ENCODE results near the gene TMEM11.

Gene TMEM11

GRCh38 chr17:21163101-21163500, 50.9 kb downstream of the TMEM11 start:
- no peaks in the 10 kb centered on the region for H3K36me3 ChIP-seq (ENCODE audit: control insufficient read depth, insufficient read depth, low read length)
- no peak overlapping the region for H3K4me3 ChIP-seq (ENCODE audit: low read depth, low read length)
- no peaks in the 10 kb centered on the region for H3K4me1 ChIP-seq (ENCODE audit: control insufficient read depth, insufficient read depth, low read length)
- no peaks in the 10 kb centered on the region for H3K9me3 ChIP-seq (ENCODE audit: control insufficient read depth, insufficient read depth, low read length)
- no peaks in the 10 kb centered on the region for H3K27me3 ChIP-seq (ENCODE audit: control insufficient read depth, insufficient read depth, low read length)
- H3K9ac ChIP-seq (ENCODE audit: low read depth, low read length): no peak overlapping the region

DNA sequence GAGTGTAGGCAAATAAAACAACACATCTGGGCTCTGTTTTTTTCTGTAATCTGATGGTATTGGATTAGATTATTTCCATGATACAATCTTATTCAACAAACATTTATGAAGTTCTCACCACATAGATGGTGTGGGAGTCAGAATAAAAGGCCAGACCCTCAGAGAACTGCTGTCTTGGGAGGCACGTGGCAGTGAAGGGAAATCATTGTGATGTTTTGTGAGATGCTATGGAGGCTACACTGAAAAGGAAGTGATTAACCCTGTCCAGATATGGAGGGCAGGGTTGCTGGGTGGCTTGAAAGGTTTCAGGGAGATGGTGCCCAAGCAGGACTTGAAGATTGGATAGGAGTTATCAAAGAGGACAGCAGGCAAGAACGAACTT, 51.6 kb downstream of the TMEM11 start:
- no peaks in the 10 kb centered on the region for H3K36me3 ChIP-seq (ENCODE audit: control insufficient read depth, insufficient read depth, low read length)
- no peaks in the 10 kb centered on the region for H3K27me3 ChIP-seq (ENCODE audit: control insufficient read depth, insufficient read depth, low read length)
- H3K4me3 ChIP-seq (ENCODE audit: low read depth, low read length): no peak overlapping the region
- H3K9me3 ChIP-seq (ENCODE audit: control insufficient read depth, insufficient read depth, low read length): no peaks in the 10 kb centered on the region
- H3K4me1 ChIP-seq (ENCODE audit: control insufficient read depth, insufficient read depth, low read length): no peaks in the 10 kb centered on the region
- no peak overlapping the region for H3K9ac ChIP-seq (ENCODE audit: low read depth, low read length)

DNA sequence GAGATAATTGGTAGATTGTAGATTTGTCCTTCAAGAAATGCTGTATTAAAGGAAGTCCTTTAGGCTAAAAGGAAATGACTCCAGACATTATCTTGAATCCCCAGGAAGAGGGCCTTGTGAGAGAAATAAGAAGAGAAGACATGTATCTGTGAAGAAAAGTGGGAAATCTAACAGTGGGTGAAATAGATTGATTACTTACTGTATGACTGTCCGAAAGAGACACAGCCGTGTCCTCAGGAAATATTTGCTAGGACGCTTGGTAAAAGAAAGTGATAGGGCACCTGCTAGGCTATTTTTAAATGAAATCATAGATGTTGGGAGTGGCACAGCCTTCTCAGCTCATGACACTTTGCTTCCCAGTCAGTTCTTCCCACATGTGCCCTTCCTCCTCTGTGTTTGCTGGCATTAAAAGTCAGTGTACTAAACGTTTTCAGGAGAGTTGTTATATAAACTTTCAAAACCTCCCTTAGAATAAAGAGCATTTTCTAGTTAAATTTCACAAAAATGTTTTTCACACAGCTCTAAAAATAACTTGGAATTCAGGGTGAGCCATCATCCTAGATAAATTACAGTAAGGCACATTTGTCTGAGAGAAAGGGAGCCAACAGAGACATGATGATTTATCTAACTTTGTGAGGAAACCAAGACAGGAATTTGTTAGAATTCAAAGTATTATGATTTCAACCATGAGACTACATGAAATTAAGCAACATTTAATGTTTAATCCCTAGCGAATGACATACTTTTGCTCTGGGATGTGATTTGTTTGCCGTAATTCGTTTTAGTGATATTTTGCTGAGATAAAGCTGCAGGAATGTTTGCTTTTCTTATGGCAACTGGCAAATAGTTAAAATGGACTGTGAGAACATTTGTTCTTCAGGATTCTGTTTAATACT, 52.2 kb downstream of the TMEM11 start:
- Histone ChIP-seq H3K9me3 (ENCODE audit: control insufficient read depth, insufficient read depth, low read length) (no peaks in the 10 kb centered on the region), H3K4me3 (ENCODE audit: low read depth, low read length) (no peak overlapping the region), H3K27me3 (ENCODE audit: control insufficient read depth, insufficient read depth, low read length) (no peaks in the 10 kb centered on the region), H3K36me3 (ENCODE audit: control insufficient read depth, insufficient read depth, low read length) (no peaks in the 10 kb centered on the region), H3K4me1 (ENCODE audit: control insufficient read depth, insufficient read depth, low read length) (no peaks in the 10 kb centered on the region), H3K9ac (ENCODE audit: low read depth, low read length) (no peak overlapping the region)

GRCh38 chr17:21160401-21160800, 53.6 kb downstream of the TMEM11 start:
- H3K9me3 ChIP-seq (ENCODE audit: control insufficient read depth, insufficient read depth, low read length): no peaks in the 10 kb centered on the region
- H3K4me3 ChIP-seq (ENCODE audit: low read depth, low read length): no peak overlapping the region
- H3K36me3 ChIP-seq (ENCODE audit: control insufficient read depth, insufficient read depth, low read length): no peaks in the 10 kb centered on the region
- H3K27me3 ChIP-seq (ENCODE audit: control insufficient read depth, insufficient read depth, low read length): no peaks in the 10 kb centered on the region
- H3K9ac ChIP-seq (ENCODE audit: low read depth, low read length): no peak overlapping the region
- H3K4me1 ChIP-seq (ENCODE audit: control insufficient read depth, insufficient read depth, low read length): no peaks in the 10 kb centered on the region

GRCh38 chr17:21157586-21158370, 56.2 kb downstream of the TMEM11 start:
- Histone ChIP-seq H3K4me1 (ENCODE audit: control insufficient read depth, insufficient read depth, low read length) (no peaks in the 10 kb centered on the region), H3K9ac (ENCODE audit: low read depth, low read length) (no peak overlapping the region), H3K4me3 (ENCODE audit: low read depth, low read length) (no peak overlapping the region), H3K9me3 (ENCODE audit: control insufficient read depth, insufficient read depth, low read length) (no peaks in the 10 kb centered on the region), H3K27me3 (ENCODE audit: control insufficient read depth, insufficient read depth, low read length) (no peaks in the 10 kb centered on the region), H3K36me3 (ENCODE audit: control insufficient read depth, insufficient read depth, low read length) (no peaks in the 10 kb centered on the region)

DNA sequence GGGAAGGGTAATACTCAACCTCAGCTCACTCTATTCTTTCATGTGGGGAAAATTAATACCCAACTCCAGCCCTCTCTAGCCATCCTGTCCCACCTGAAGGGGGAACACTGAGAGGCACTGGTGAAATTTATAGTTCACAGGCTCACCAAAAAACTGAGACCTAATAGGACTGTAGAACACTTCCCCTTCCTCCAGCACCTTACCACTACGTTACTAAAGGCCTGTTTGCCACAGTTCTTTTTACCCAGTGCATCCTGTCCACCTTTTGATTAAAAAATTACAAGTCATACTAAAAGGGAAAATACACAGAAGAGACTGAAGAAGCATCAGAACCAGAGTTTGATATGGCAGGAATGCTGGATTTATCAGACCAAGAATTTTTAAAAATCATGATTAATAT, 61.2 kb downstream of the TMEM11 start:
- peaks cover 4% of the 10 kb centered on the region for H3K9me3 ChIP-seq (ENCODE audit: control insufficient read depth, insufficient read depth, low read length)
- H3K4me1 ChIP-seq (ENCODE audit: control insufficient read depth, insufficient read depth, low read length): no peaks in the 10 kb centered on the region
- H3K9ac ChIP-seq (ENCODE audit: low read depth, low read length): no peak overlapping the region
- no peaks in the 10 kb centered on the region for H3K36me3 ChIP-seq (ENCODE audit: control insufficient read depth, insufficient read depth, low read length)
- no peaks in the 10 kb centered on the region for H3K27me3 ChIP-seq (ENCODE audit: control insufficient read depth, insufficient read depth, low read length)
- H3K4me3 ChIP-seq (ENCODE audit: low read depth, low read length): no peak overlapping the region

DNA sequence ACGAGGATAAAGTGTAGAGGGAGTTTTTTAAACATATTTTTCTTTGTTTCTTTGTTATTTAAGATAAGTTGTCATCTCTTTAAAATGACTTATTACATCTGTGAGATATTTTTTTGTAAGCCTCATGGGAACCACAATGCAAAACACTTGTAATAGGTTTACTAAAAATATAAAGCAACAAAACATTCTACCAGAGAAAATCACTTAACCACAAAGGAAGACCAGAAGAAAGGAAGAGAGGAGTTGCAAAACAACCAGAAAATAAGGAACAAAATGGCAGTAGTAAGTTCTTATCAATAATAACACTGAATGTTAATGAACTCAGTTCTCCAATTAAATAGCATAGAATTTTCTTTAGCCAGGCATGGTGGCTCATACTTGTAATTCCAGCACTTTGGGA, 64.3 kb downstream of the TMEM11 start:
- peaks cover 4% of the 10 kb centered on the region for H3K9me3 ChIP-seq (ENCODE audit: control insufficient read depth, insufficient read depth, low read length)
- H3K4me1 ChIP-seq (ENCODE audit: control insufficient read depth, insufficient read depth, low read length): no peaks in the 10 kb centered on the region
- no peak overlapping the region for H3K9ac ChIP-seq (ENCODE audit: low read depth, low read length)

More for the DNA sequence above, 64.3 kb downstream of the TMEM11 start:
- no peaks in the 10 kb centered on the region for H3K27me3 ChIP-seq (ENCODE audit: control insufficient read depth, insufficient read depth, low read length)
- no peaks in the 10 kb centered on the region for H3K36me3 ChIP-seq (ENCODE audit: control insufficient read depth, insufficient read depth, low read length)
- no peak overlapping the region for H3K4me3 ChIP-seq (ENCODE audit: low read depth, low read length)
